ENCODE data around the gene WDR5B.

WDR5B gene

GRCh38 chr3:122409446-122409845 lies 6.4 kb downstream of the WDR5B start:
- no peak for DNase-seq (ENCODE audit: low read depth in 1 of 2, low spot score in 1 of 2)

GRCh38 chr3:122407946-122408345 lies 7.9 kb downstream of the WDR5B start:
- no peak for DNase-seq (ENCODE audit: low read depth in 1 of 2, low spot score in 1 of 2)

DNA sequence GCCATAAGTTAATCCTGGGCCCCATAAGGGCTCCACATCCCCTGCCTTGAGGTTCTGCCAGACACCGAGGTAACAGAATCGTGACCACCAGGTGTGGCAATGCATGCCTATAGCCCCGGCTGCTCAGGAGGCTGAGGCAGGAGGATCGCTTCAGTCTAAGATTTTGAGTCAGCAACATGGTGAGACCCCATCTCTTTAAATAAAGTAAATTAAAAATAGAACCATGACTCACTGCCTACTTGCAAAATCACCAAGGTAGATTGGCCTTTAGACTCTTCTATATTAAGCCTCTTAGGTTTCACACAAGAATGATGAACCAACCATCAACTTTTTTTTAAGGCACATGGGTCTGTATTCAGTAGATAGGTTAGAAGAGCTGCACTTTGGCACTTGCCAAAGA lies 9.7 kb downstream of the WDR5B start:
- no peak for DNase-seq (ENCODE audit: low read depth in 1 of 2, low spot score in 1 of 2)

DNA sequence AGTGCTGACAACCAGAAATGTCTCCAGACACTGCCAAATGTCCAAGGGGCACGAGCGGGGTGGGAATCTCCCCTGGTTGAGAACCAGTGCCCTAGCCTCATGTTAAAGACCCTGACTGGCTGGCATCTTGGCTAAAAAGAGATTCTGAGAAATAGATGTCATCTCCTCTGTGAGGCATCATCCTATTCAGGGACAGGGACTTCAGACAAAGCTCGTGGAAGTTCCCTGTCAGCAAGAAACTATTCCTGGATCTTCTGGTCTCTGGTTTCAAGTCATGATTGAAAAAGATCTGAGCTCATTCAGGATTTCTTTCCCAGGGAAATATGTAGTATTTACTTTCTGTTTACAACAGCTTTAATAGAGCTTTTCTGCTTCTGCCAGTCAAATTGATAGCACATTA lies 10.8 kb downstream of the WDR5B start:
- no peak for DNase-seq (ENCODE audit: low read depth in 1 of 2, low spot score in 1 of 2)

GRCh38 chr3:122403489-122403888 lies 12.4 kb downstream of the WDR5B start:
- DNase-seq (ENCODE audit: low read depth in 1 of 2, low spot score in 1 of 2), result no peak

DNA sequence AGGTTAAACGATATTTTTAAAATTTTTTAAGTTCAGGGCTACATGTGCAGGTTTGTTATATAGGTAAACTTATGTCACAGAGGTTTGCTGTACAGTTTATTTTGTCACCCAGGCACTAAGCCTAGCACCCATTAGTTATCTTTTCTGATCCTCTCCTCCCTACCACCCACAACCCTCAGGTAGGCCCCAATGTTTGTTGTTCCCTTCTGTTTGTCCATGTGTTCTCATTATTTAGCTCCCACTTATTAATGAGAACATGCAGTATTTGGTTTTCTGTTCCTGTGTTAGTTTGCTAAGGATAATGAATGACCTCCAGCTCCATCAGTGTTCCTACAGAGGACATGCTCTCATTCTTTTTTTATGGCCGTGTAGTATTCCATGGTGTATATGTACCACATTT lies 16.9 kb downstream of the WDR5B start:
- DNase-seq (ENCODE audit: low read depth in 1 of 2, low spot score in 1 of 2), result no peak

GRCh38 chr3:122397201-122397600 lies 18.7 kb downstream of the WDR5B start:
- no peak for DNase-seq (ENCODE audit: low read depth in 1 of 2, low spot score in 1 of 2)

GRCh38 chr3:122396511-122396910 lies 19.4 kb downstream of the WDR5B start:
- DNase-seq (ENCODE audit: low read depth in 1 of 2, low spot score in 1 of 2), result no peak

DNA sequence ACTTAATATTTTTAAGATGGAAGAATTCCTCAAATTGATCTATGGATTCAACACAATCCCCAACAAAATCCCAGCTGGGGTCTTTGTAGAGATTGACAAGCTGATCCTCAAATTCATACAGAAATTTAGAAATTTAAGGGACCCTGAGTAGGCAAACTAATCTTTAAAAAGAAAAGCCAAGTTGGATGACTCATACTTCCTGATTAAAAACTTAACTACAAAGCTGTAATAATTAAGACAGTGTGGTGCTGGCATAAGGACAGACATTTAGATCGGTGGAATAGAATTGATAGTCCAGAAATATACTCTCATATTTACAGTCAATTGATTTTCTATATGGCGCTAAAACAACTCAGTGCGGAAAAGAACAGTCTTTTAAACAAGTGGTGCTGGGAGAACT lies 20.3 kb downstream of the WDR5B start:
- no peak for DNase-seq (ENCODE audit: low read depth in 1 of 2, low spot score in 1 of 2)

DNA sequence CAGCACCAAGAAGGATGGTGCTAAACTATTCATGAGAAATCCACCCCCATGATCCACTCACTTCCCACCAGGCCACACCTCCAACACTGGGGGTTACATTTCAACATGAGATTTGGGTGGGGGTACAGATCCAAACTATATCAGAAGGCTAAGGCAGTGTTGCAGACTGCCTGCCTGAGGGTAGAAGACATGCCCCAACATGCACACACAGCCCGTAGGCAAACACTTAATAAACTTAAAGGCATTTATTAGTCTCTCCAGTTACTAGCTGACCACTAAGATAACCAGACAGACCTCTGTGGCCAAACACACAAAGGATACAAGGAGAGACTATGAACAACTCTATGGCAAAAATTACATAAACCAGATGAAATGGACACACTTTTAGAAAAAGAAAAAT lies 21.7 kb downstream of the WDR5B start:
- no peak for DNase-seq (ENCODE audit: low read depth in 1 of 2, low spot score in 1 of 2)

- DNase-seq (ENCODE audit: low read depth in 1 of 2, low spot score in 1 of 2), result no peak
These were observed 22.7 kb downstream of the WDR5B start for GRCh38 chr3:122392868-122393844.

- DNase-seq (ENCODE audit: low read depth in 1 of 2, low spot score in 1 of 2), result no peak
These were observed 24.0 kb downstream of the WDR5B start for GRCh38 chr3:122391681-122392446.

DNA sequence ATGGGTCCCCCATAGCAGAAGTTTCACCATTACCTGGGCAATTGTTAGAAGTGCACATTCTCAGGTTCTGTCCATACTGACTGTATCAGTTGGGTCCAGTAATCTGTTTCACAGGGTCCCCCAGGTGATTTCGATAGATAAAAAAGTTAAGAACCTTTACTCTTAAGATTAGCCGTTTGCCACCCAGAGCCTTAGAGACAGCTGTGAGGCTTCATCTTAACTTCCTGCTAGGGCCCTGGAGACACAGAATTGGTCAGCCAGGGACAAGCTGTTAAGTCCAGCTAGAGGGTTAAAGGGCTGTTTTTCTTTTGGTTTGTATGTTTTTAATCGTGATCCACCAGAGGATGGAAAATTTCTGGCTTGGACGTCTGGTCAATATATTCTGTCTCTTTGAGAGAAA lies 25.2 kb downstream of the WDR5B start:
- DNase-seq (ENCODE audit: low read depth in 1 of 2, low spot score in 1 of 2), result no peak

DNA sequence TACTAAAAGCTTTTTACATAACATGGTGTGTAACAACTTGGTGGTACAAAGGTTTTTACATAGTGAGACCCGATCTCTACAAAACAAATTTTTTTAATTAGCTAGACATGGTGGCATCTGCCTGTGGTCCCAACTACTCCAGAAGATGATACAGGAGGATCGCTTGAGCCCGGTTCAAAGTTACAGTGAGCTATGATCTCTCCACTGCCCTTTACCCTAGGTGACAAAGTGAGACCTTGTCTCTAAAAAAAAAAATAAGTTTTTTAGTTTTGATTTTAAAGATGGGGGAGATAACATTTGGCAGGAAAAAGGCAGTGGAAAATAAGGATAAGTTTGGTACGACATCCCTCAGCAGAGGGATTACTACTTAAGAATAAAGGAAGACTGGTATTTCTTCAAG lies 26.0 kb downstream of the WDR5B start:
- DNase-seq (ENCODE audit: low read depth in 1 of 2, low spot score in 1 of 2), result no peak

DNA sequence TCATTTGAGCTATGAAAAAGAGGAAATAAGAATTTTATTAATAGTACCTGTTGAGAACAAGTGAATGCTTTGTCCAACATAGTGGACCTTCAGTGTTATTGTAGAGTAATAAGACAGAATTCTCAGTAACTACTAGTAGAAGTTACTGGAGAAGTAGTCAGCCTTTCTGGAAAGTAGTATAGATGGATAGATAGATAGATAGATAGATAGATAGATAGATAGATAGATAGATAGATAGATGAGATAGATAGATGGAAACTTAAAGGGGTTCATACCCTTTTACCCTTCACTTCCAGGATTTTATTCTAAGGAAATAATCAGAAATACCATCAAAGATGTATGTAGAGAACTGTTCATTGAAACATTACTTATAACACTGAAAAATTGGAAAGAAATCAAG lies 26.7 kb downstream of the WDR5B start:
- DNase-seq (ENCODE audit: low read depth in 1 of 2, low spot score in 1 of 2), result no peak

DNA sequence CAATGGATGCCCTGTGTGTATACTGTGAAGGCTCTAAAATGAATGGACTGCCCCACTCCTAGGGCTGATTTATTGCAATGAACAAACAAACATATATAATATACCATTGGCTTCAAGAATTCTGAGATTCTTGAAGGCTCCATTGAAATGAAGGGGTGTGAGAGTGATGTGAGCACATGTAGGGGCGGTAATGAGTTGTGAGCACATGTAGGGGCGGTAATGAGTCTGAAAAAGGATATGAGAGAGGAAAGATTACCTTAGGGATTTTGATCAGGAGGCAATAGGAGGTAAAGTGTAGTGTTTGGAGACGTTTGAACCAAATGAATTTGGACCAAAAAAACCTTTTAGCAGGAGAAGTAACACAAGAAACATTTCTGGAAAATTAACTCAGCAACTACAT lies 28.2 kb downstream of the WDR5B start:
- no peak for DNase-seq (ENCODE audit: low read depth in 1 of 2, low spot score in 1 of 2)

GRCh38 chr3:122383771-122384697 lies 31.8 kb downstream of the WDR5B start, which contains the start of gene FAM162A:
FAM162A (plus strand) TSS chr3:122384182; CDS start chr3:122384266, 84 bp downstream.
- DNase-seq (ENCODE audit: low read depth in 1 of 2, low spot score in 1 of 2), result peak; percentile 88 to 91

DNA sequence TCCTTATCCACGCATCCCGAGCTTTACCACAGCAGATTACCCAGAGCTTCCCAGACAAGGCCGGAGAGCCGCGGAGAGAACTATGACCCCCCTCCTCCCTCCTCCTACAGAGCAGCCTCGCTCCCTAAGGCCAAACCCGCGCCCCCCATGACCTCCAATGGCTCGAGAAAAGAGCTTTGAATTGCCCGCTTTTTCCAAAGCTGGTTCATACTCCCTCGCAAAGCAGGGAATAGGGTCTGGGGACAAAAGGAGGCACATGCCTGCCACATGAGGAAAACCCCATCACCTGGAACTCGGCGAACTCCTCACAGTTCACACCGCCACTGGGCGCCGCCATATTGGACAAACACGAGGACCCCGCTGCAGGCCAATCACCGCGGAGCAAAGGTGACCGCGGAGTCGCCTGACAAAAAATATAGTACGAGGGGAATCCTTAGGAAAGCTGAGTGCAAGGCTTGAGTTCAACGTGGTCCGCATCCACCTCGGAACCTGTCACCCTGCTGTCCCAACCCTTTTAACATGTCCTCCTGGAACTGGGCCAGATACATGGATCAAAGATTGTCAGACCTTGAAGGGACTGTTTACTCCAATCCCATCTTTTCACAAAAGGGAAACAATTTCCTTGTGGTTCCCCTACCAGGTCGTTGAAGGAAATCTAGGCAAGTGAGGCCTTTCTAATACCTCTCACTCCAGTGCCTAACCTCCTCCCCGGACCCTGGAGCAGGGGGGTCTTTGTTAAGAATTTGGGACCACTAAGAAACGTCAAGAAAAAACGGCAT lies 32.8 kb downstream of the WDR5B start, which contains the start of gene MIX23:
MIX23 (minus strand) TSS at position 344 of the 779 bp plus-strand sequence; CDS start at position 337, 7 bp downstream.
- peak; percentile 66 to 81 for DNase-seq (ENCODE audit: low read depth in 1 of 2, low spot score in 1 of 2)

GRCh38 chr3:122377975-122378374 lies 37.9 kb downstream of the WDR5B start:
- DNase-seq (ENCODE audit: low read depth in 1 of 2, low spot score in 1 of 2), result no peak

DNA sequence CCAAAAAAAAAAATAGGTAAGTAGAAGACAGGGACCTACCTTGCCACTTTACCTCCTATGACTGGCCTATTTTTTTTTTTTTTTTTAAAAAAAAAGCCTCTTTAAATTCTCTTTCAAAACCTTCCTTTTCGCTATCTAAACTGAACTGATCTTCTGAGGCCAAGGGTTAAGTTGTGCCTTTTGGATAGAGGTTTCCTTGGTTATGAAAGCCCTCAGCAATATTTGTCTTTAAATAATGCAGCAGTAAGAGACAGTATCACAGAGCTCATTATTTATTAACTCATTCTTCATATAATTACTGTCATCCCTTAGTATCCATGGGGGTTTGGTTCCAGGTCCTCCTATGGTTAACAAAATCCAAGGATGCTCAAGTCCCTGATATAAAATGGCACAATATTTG lies 41.8 kb downstream of the WDR5B start:
- no peak for DNase-seq (ENCODE audit: low read depth in 1 of 2, low spot score in 1 of 2)
